Measurements from ENCODE around the gene DHX16. TPM values are rescaled to one million over a fixed set of nuclear protein-coding genes. Genes with fewer than 3 reads are reported as not detected.
A peak's percentile ranks its signal among the peaks of the same experiment; 100 is the strongest.
"Not testable (repeated sequence)": the region's sequence is repeated elsewhere in the genome, so short reads cannot be mapped to it uniquely, and the experiment has no call there.

Gene DHX16
- total and polyA plus RNA-seq, 9 of the 15 experiments (the other 6 are each of a cell fraction or from before 2014, with no cell fraction given): 14.6 to 66.1 (median 47.5) TPM

DNA sequence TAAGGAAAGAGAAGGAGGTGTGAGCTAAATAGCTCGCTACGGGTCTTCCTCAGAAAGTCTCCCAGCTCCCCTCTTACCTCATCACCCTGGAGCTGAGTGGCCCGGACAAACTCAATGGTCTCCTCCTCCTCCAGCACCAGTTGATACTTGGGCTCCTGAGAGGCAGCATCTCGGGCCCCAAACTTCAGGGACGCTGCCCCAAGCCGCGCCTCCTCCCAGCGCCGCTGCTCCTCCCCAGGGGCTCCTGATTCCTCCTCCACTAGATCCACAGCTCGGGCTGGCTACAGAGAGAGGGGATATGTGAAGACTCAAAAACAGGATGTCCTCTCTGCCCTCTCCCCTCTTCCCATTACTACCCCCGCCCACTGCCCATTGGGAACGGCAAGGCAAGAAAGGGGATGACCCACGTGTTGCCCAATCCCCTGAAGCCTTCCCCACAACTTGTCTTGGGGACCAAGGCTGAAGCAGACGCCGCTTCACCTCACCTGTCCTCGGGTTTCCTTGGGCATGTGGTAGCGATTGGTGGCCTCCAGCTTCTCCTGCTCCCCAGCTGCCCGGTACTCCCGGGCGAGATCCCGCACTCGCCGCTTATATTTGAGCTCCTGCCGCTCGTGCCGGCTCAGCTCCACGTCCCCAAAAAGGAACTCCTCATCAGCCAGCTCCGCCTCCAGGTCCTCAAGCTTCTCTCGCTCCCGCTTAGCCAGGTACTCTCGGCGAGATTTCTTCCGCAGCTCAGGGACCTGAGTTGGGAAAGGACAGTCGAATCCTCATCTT lies 7.6 kb downstream of the DHX16 start:
- TF ChIP-seq POLR2G (IDR thresholded peaks at IDR 0.05; ENCODE audit: low read depth, low read length): 0 out of 2 replicates have a peak, but pooled peaks have one; percentile 28
- no peak for TF ChIP-seq ZNF146 (CRISPR knock-in tag; IDR thresholded peaks at IDR 0.05; ENCODE audit: unreplicated experiment)
- TF ChIP-seq FUS (optimal IDR thresholded peaks at IDR 0.05; ENCODE audit: low read depth, low read length): no peak
- no peak for TF ChIP-seq ZSCAN32 (CRISPR knock-in tag; IDR thresholded peaks at IDR 0.05)
- TF ChIP-seq ZBTB34 (CRISPR knock-in tag; IDR thresholded peaks at IDR 0.05): no peak
- TF ChIP-seq GATAD2B (IDR thresholded peaks at IDR 0.05; ENCODE audit: borderline replicate concordance): no peak
- intact Hi-C loops (cut with micrococcal nuclease): no loop called here
- H3K79me2 ChIP-seq (ENCODE audit: control insufficient read depth, insufficient read depth, low read length): no peaks in the 10 kb centered on the region
- H4K20me1 ChIP-seq (replicated peaks; ENCODE audit: control insufficient read depth, insufficient read depth, low read length): no peaks in the 10 kb centered on the region
- ATAC-seq (no peak), DNase-seq (ENCODE audit: extremely low read depth in 1 of 4, low spot score in 3 of 4) (no peak), FAIRE-seq (no peak)
- no peak overlapping the region for H3K4me3 ChIP-seq
- peaks cover 7 to 9% of the 10 kb centered on the region in 2 experiments for H3K4me1 ChIP-seq (replicated peaks in 1 of 2; ENCODE audit: control insufficient read depth in 2 of 2, insufficient read depth in 2 of 2, low read length in 2 of 2)
- in situ Hi-C loops (cut with MboI): no loop called here
- peak overlapping the region in 1 of 2 experiments; percentile 38; a peak in 1 of 4 replicates for H3K9ac ChIP-seq (ENCODE audit: insufficient read depth in 1 of 2, low read depth in 2 of 2, low read length in 2 of 2)
- no peak overlapping the region for H3K27ac ChIP-seq (ENCODE audit: extremely low read depth, low read depth, low read length)
- no peaks in the 10 kb centered on the region for H3K27me3 ChIP-seq (ENCODE audit: control insufficient read depth in 2 of 2, insufficient read depth in 2 of 2, low read length in 2 of 2)
- CTCF ChIA-PET (ENCODE audit: low intra/inter-chr PET ratio): no interaction called here
- H3K9me3 ChIP-seq (replicated peaks; ENCODE audit: control insufficient read depth, insufficient read depth, low read depth, low read length): no peaks in the 10 kb centered on the region
- 93% methylated on average over 33 of the region's 34 CpGs for WGBS (ENCODE audit: insufficient coverage, low coverage, missing lambda C conversion rate)
- H2AFZ ChIP-seq (ENCODE audit: low read depth, low read length): no peak overlapping the region
- TSS peak; percentile 37 for BruUV-seq (replicated peaks)
- peaks cover 1% of the 10 kb centered on the region for H3K9me1 ChIP-seq (ENCODE audit: control insufficient read depth, insufficient read depth, low read length)
- no peak overlapping the region for H3K4me2 ChIP-seq (ENCODE audit: insufficient read depth, low read length)
- H3K36me3 ChIP-seq (ENCODE audit: control insufficient read depth, insufficient read depth, low read length): peaks cover 77% of the 10 kb centered on the region
- POLR2A ChIA-PET: interaction anchor here (0.6 to 2.5 kb wide), 5 partner anchors 15 to 516 kb away, joined by 3 to 12 read pairs (median 5); partner anchors contain the start of genes MRPS18B and PPP1R10

DNA sequence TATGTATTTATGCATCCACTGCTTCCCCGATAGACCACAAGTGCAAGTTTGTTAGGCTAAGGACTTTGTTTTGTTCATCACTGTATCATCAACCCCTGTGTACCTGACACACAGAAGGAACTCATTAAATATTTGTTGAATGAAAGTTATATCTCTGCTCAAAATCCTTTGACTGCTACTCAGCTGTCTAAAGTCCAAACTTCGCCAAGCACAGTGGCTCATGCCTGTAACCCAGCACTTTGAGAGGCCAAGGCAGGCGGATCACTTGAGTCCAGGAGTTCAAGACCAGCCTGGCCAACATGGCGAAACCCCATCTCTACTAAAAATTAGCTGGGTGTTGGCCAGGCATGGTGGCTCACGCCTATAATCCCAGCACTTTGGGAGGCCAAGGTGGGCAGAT lies 14.9 kb downstream of the DHX16 start:
- BruUV-seq (replicated peaks); H3K9ac ChIP-seq (ENCODE audit: insufficient read depth in 1 of 2, low read depth in 2 of 2, low read length in 2 of 2); H3K27me3 ChIP-seq (ENCODE audit: control insufficient read depth in 2 of 2, insufficient read depth in 2 of 2, low read length in 2 of 2); H3K4me3 ChIP-seq; intact Hi-C loops (cut with micrococcal nuclease); H3K4me1 ChIP-seq (replicated peaks in 1 of 2; ENCODE audit: control insufficient read depth in 2 of 2, insufficient read depth in 2 of 2, low read length in 2 of 2); ATAC-seq; H3K9me3 ChIP-seq (replicated peaks; ENCODE audit: control insufficient read depth, insufficient read depth, low read depth, low read length); in situ Hi-C loops (cut with MboI); H3K9me1 ChIP-seq (ENCODE audit: control insufficient read depth, insufficient read depth, low read length); DNase-seq (ENCODE audit: extremely low read depth in 1 of 4, low spot score in 3 of 4); H3K27ac ChIP-seq (ENCODE audit: extremely low read depth, low read depth, low read length); H4K20me1 ChIP-seq (replicated peaks; ENCODE audit: control insufficient read depth, insufficient read depth, low read length); H3K79me2 ChIP-seq (ENCODE audit: control insufficient read depth, insufficient read depth, low read length); FAIRE-seq; H2AFZ ChIP-seq (ENCODE audit: low read depth, low read length); H3K4me2 ChIP-seq (ENCODE audit: insufficient read depth, low read length): not testable (repeated sequence)
- H3K36me3 ChIP-seq (ENCODE audit: control insufficient read depth, insufficient read depth, low read length): peaks cover 87% of the 10 kb centered on the region
- CTCF ChIA-PET (ENCODE audit: low intra/inter-chr PET ratio): interaction anchor here (0.6 kb wide), 1 partner anchor 54 kb away, joined by 3 read pairs; no protein-coding TSS in a partner anchor
- 72% methylated on average over 5 of the region's 5 CpGs for WGBS (ENCODE audit: insufficient coverage, low coverage, missing lambda C conversion rate)
- POLR2A ChIA-PET: interaction anchor here (1.2 to 2.5 kb wide), 4 partner anchors 10 to 43 kb away, joined by 4 to 9 read pairs (median 6); partner anchors contain the start of gene C6orf136

Data from K562 (cell line).